ENCODE data around the gene BRIP1. TPM values are rescaled to one million over a fixed set of nuclear protein-coding genes. Genes with fewer than 3 reads are reported as not detected.

The BRIP1 gene
- total RNA-seq, 2 donors from 2014 or later, result 0.14 TPM

- no peak overlapping the region for H3K27ac ChIP-seq
- H3K4me1 ChIP-seq (ENCODE audit: control insufficient read depth in 1 of 2, low read depth in 2 of 2), result no peaks in the 10 kb centered on the region
- H3K27me3 ChIP-seq (replicated peaks; ENCODE audit: insufficient read depth), result no peaks in the 10 kb centered on the region
- no peak for TF ChIP-seq CTCF (IDR thresholded peaks at IDR 0.05)
- H3K9me3 ChIP-seq, result no peaks in the 10 kb centered on the region
- no peak overlapping the region for H3K4me3 ChIP-seq
- ATAC-seq (ENCODE audit: insufficient number of reproducible peaks, low FRiP score, low read depth) (no peak), DNase-seq (ENCODE audit: low spot score) (no peak)
- H3K36me3 ChIP-seq, result no peaks in the 10 kb centered on the region
Observed at GRCh38 chr17:61658183-61658582, 205.1 kb downstream of the BRIP1 start.

GRCh38 chr17:61657338-61657737 is 206.0 kb downstream of the BRIP1 start:
- DNase-seq (ENCODE audit: low spot score) (no peak), ATAC-seq (ENCODE audit: insufficient number of reproducible peaks, low FRiP score, low read depth) (no peak)
- Histone ChIP-seq H3K27me3 (replicated peaks; ENCODE audit: insufficient read depth) (no peaks in the 10 kb centered on the region), H3K4me1 (ENCODE audit: control insufficient read depth in 1 of 2, low read depth in 2 of 2) (no peaks in the 10 kb centered on the region), H3K36me3 (no peaks in the 10 kb centered on the region), H3K9me3 (no peaks in the 10 kb centered on the region), H3K4me3 (no peak overlapping the region), H3K27ac (no peak overlapping the region)
- no peak for TF ChIP-seq CTCF (IDR thresholded peaks at IDR 0.05)

GRCh38 chr17:61656721-61657217 is 206.6 kb downstream of the BRIP1 start:
- no peak overlapping the region for H3K4me3 ChIP-seq
- no peak overlapping the region for H3K27ac ChIP-seq
- H3K9me3 ChIP-seq, result peaks cover 4% of the 10 kb centered on the region
- no peak for TF ChIP-seq CTCF (IDR thresholded peaks at IDR 0.05)
- H3K36me3 ChIP-seq, result no peaks in the 10 kb centered on the region
- no peaks in the 10 kb centered on the region for H3K27me3 ChIP-seq (replicated peaks; ENCODE audit: insufficient read depth)
- ATAC-seq (ENCODE audit: insufficient number of reproducible peaks, low FRiP score, low read depth) (no peak), DNase-seq (ENCODE audit: low spot score) (no peak)
- H3K4me1 ChIP-seq (ENCODE audit: control insufficient read depth in 1 of 2, low read depth in 2 of 2), result no peaks in the 10 kb centered on the region

- no peak overlapping the region for H3K4me3 ChIP-seq
- no peaks in the 10 kb centered on the region for H3K27me3 ChIP-seq (replicated peaks; ENCODE audit: insufficient read depth)
- no peak overlapping the region for H3K27ac ChIP-seq
- no peak for DNase-seq (ENCODE audit: low spot score)
- peaks cover 13% of the 10 kb centered on the region for H3K9me3 ChIP-seq
- no peaks in the 10 kb centered on the region for H3K4me1 ChIP-seq (ENCODE audit: control insufficient read depth in 1 of 2, low read depth in 2 of 2)
- TF ChIP-seq CTCF (IDR thresholded peaks at IDR 0.05), result no peak
- H3K36me3 ChIP-seq, result no peaks in the 10 kb centered on the region
- no peak for ATAC-seq (ENCODE audit: insufficient number of reproducible peaks, low FRiP score, low read depth)
Observed at GRCh38 chr17:61650749-61651148, 212.6 kb downstream of the BRIP1 start.

GRCh38 chr17:61648587-61648986 is 214.7 kb downstream of the BRIP1 start:
- H3K27me3 ChIP-seq (replicated peaks; ENCODE audit: insufficient read depth), result no peaks in the 10 kb centered on the region
- ATAC-seq (ENCODE audit: insufficient number of reproducible peaks, low FRiP score, low read depth) (no peak), DNase-seq (ENCODE audit: low spot score) (no peak)
- peaks cover 13% of the 10 kb centered on the region for H3K9me3 ChIP-seq
- H3K4me1 ChIP-seq (ENCODE audit: control insufficient read depth in 1 of 2, low read depth in 2 of 2), result no peaks in the 10 kb centered on the region
- no peaks in the 10 kb centered on the region for H3K36me3 ChIP-seq
- TF ChIP-seq CTCF (IDR thresholded peaks at IDR 0.05), result no peak
- no peak overlapping the region for H3K27ac ChIP-seq
- no peak overlapping the region for H3K4me3 ChIP-seq
